Activated effector memory CD4-positive, alpha-beta T cell treated with anti-CD3 and anti-CD28 coated beads, Interleukin-2, amount 50 U/mL, for 16 hours (primary cell): ENCODE data around the gene TANC1.
"Not testable (repeated sequence)": the region's sequence is repeated elsewhere in the genome, so short reads cannot be mapped to it uniquely, and the experiment has no call there.

Source experiments
- DNase-seq: peaks from one replicate; pipeline ENCODE4 v3.0.0-alpha.2; 2020

TANC1 gene

GRCh38 chr2:159124931-159125467 is 156.6 kb downstream of the TANC1 start:
- DNase-seq, result no peak

- DNase-seq, result no peak
Observed at GRCh38 chr2:159125858-159126257, 157.4 kb downstream of the TANC1 start.

GRCh38 chr2:159126432-159127022 is 158.1 kb downstream of the TANC1 start:
- no peak for DNase-seq

GRCh38 chr2:159128191-159128590 is 159.8 kb downstream of the TANC1 start:
- no peak for DNase-seq

- DNase-seq, result no peak
Observed at GRCh38 chr2:159129269-159129668, 160.8 kb downstream of the TANC1 start.

GRCh38 chr2:159129824-159130223 is 161.4 kb downstream of the TANC1 start:
- DNase-seq, result no peak

- no peak for DNase-seq
Observed at GRCh38 chr2:159130302-159130701, 161.9 kb downstream of the TANC1 start.

- DNase-seq, result no peak
Observed at GRCh38 chr2:159131267-159131913, 162.9 kb downstream of the TANC1 start.

- DNase-seq, result no peak
Observed at GRCh38 chr2:159131914-159132281, 163.5 kb downstream of the TANC1 start.

- no peak for DNase-seq
Observed at GRCh38 chr2:159133797-159134196, 165.4 kb downstream of the TANC1 start.

GRCh38 chr2:159134979-159135378 is 166.5 kb downstream of the TANC1 start:
- no peak for DNase-seq

GRCh38 chr2:159136391-159136790 is 168.0 kb downstream of the TANC1 start:
- DNase-seq, result no peak

- DNase-seq, result no peak
Observed at GRCh38 chr2:159137511-159138241, 169.2 kb downstream of the TANC1 start.

GRCh38 chr2:159138642-159139182 is 170.3 kb downstream of the TANC1 start:
- no peak for DNase-seq

- no peak for DNase-seq
Observed at GRCh38 chr2:159139216-159139933, 170.9 kb downstream of the TANC1 start.

GRCh38 chr2:159140070-159140769 is 171.8 kb downstream of the TANC1 start:
- DNase-seq, result no peak

- not testable (repeated sequence) for DNase-seq
Observed at GRCh38 chr2:159140821-159141220, 172.4 kb downstream of the TANC1 start.

GRCh38 chr2:159144776-159145614 is 176.6 kb downstream of the TANC1 start:
- no peak for DNase-seq

GRCh38 chr2:159145745-159146354 is 177.4 kb downstream of the TANC1 start:
- no peak for DNase-seq

GRCh38 chr2:159146996-159147666 is 178.7 kb downstream of the TANC1 start:
- no peak for DNase-seq
